Smooth muscle cell of bladder (primary cell): Measurements from ENCODE around the gene SH2D3C. TPM values are rescaled to one million over a fixed set of nuclear protein-coding genes. Genes with fewer than 3 reads are reported as not detected.

Experiments
- total RNA-seq: library from RNA; depleted of rRNA; stranded (reverse); fragments of >200 nt; gene quantifications from 2 replicates; pipeline ENCODE4 v1.2.3, GENCODE V29; 2014

SH2D3C gene, protein sequence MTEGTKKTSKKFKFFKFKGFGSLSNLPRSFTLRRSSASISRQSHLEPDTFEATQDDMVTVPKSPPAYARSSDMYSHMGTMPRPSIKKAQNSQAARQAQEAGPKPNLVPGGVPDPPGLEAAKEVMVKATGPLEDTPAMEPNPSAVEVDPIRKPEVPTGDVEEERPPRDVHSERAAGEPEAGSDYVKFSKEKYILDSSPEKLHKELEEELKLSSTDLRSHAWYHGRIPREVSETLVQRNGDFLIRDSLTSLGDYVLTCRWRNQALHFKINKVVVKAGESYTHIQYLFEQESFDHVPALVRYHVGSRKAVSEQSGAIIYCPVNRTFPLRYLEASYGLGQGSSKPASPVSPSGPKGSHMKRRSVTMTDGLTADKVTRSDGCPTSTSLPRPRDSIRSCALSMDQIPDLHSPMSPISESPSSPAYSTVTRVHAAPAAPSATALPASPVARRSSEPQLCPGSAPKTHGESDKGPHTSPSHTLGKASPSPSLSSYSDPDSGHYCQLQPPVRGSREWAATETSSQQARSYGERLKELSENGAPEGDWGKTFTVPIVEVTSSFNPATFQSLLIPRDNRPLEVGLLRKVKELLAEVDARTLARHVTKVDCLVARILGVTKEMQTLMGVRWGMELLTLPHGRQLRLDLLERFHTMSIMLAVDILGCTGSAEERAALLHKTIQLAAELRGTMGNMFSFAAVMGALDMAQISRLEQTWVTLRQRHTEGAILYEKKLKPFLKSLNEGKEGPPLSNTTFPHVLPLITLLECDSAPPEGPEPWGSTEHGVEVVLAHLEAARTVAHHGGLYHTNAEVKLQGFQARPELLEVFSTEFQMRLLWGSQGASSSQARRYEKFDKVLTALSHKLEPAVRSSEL
- under 0.01 and 0.37 TPM in 2 replicates for total RNA-seq

DNA sequence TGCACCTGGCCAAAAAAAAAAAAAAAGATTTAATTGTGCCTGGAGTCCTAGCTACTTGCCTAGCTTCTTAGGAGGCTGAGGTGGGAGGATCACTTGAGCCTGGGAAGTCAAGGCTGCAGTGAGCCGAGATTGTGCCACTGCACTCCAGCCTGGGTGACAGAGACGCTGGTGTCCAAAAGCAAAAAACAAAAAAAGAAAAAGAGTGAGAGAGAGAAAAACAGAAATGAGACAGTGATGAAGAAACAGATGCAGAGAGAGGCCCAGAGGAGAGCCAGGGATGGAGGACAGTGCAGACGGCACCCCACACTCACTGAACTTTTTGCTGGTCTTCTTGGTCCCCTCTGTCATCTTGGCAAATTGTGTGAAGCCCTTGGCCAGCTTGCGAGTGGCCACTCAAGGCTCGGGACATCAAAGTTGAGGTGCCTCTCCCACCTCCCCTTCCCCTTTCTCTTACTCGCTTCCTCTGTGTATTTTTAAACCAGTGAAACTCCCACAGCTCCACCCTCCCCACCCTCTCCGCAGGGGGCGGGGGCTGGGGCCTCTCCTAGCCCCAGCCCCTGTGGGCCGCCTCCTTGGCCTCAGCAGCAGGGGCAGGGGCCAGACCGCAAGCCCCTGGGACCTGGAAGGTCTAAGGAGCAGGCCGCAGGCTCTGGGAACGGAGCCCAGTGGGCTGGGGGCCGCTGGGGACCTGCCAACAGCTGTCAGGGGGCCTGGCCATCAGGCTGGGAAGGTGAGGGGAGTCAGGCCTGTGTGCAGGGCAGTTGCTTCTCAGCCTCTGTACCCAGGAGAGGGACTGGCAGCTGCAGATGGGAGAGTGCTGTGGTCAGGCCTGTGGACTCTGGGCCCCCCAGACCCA lies at the start of gene SH2D3C:
Gene SH2D3C, minus strand, starts transcription at position 387 of the 856 bp plus-strand sequence. Its CDS starts 39 bp downstream, at position 348.

DNA sequence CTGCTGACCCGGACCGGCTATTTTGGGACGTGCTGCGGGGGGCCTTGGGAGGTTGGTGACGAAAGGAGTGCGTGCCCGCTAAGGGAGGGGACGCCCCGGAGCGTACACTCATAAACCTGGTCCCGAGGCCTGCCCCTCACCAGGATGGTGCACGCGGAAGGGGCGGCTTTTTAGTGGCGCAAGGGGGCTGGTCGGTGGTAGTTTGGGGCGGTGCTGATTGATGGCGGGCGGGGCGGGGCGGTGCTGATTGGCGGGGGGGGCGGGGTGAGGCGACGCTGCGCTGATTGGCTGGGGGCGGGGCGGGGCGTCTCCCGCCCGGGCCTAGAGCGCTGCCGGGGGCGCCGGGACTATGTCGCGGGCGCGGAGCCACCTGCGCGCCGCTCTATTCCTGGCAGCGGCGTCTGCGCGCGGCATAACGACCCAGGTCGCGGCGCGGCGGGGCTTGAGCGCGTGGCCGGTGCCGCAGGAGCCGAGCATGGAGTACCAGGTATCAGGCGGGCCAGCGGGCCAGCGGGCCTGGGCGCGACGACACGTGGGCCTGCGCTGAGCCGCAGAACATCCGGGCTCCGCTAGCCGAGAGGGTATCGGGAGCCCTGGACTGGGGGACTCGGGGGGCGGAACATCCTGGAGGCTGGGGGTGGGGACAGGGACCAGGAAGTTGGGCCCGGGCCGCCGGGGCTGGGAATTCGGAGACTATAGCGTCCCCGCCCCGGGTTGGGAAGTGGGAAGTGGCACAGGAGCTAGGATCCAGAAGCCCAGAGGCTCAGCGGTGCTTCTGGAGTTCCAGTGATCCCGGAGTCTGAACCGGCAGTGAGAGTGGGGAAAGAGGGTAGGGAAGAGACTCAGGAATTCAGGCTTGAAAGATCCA lies 24.3 kb upstream of the SH2D3C start, which contains the start of gene FPGS:
Gene FPGS, plus strand, starts transcription at position 307 of the 868 bp plus-strand sequence. Its CDS starts 43 bp downstream, at position 350.

GRCh38 chr9:127785933-127786772 lies 7.7 kb upstream of the SH2D3C start, which contains the start of gene CDK9:
TSS of gene CDK9 (plus strand) at chr9:127786034. CDS start at chr9:127786149, 115 bp downstream.

DNA sequence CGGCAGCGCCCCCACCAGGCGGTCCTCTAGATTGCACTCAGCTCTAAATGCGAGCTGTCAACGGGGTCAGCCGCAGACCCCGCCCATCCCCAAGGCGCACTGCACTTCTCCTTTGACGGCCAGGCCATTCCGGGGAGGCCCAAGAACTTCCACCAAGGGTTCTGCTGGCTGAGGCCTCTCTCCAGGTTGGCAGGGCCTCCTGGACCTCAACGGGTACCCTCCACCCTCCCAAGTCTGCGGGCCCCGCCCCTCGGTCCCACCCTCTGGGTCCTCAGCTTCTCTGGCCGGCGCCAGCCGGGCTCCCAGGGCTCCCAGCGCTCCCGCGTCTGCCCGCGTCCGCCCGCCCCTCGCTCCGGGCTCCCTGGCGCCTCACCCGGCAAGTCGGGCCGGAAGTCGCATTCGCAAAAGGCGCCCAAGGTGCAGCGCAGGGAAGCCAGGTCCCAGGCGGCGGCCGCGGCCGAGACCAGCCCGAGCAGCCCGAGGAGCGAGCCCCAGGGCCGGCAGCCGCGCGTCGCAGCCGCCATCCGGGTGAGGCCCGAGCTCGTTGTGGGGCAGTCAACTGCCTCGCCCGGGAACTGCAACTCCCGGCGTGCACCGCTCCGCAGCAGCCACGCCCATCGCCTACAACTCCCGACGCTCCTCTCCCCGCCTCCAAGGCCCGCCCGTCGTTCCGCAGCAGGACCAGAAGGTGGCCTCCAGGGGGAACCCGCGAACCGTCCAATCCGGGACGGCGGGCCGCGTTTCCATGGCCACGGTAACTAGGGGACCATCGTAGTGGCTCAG lies 43.5 kb downstream of the SH2D3C start, which contains the start of gene TOR2A:
Gene TOR2A, minus strand, starts transcription at position 548 of the 783 bp plus-strand sequence. Its CDS starts 24 bp downstream, at position 524.

GRCh38 chr9:127715470-127716337 lies 62.8 kb downstream of the SH2D3C start, which contains the start of the genes PTRH1 and TTC16:
TSS of gene PTRH1 (minus strand) at chr9:127715663. CDS start at chr9:127715639, 24 bp downstream.
TSS of gene TTC16 (plus strand) at chr9:127716079. CDS start at chr9:127716146, 67 bp downstream.

GRCh38 chr9:127706836-127707241 lies 71.6 kb downstream of the SH2D3C start, which contains the start of gene CFAP157:
TSS of gene CFAP157 (plus strand) at chr9:127706988. CDS start at chr9:127707032, 44 bp downstream.

Other genes starting within 250 kb of the SH2D3C start
- 15.2 and 20.8 TPM in 2 replicates for gene STXBP1, start 166.4 kb downstream of the SH2D3C start, total RNA-seq
- gene CFAP157, start 71.7 kb downstream of the SH2D3C start, total RNA-seq: under 0.01 and 0.09 TPM in 2 replicates
- 18.8 and 27.4 TPM in 2 replicates for gene PTRH1, start 63.0 kb downstream of the SH2D3C start, total RNA-seq
- 0.09 and 0.14 TPM in 2 replicates for gene TTC16, start 62.6 kb downstream of the SH2D3C start, total RNA-seq
- gene TOR2A, start 43.4 kb downstream of the SH2D3C start, total RNA-seq: 2.6 and 2.7 TPM in 2 replicates
- 35.1 and 43.4 TPM in 2 replicates for gene CDK9, start 7.4 kb upstream of the SH2D3C start, total RNA-seq
- 62.7 and 65.2 TPM in 2 replicates for gene FPGS, start 24.2 kb upstream of the SH2D3C start, total RNA-seq
- gene ENG, start 76.0 kb upstream of the SH2D3C start, total RNA-seq: 9.0 and 13.2 TPM in 2 replicates
- 40.0 and 59.4 TPM in 2 replicates for gene AK1, start 99.0 kb upstream of the SH2D3C start, total RNA-seq
- gene ST6GALNAC6, start 120.9 kb upstream of the SH2D3C start, total RNA-seq: 39.3 and 50.1 TPM in 2 replicates
- 21.2 and 27.9 TPM in 2 replicates for gene ST6GALNAC4, start 138.4 kb upstream of the SH2D3C start, total RNA-seq
- gene PIP5KL1, start 152.1 kb upstream of the SH2D3C start, total RNA-seq: 2.6 and 3.0 TPM in 2 replicates
- 10.1 and 10.2 TPM in 2 replicates for gene DPM2, start 159.2 kb upstream of the SH2D3C start, total RNA-seq
- 8.5 and 22.0 TPM in 2 replicates for gene EEIG1, start 202.3 kb upstream of the SH2D3C start, total RNA-seq